Neural cell (in vitro differentiated cells): ENCODE results near the gene HIVEP3.

Experiments used
- CTCF ChIP-seq: fragments of 450-650 bp; IDR thresholded peaks from 2 replicates; pipeline ENCODE4 v1.5.1; 2014; ENCODE audit warnings: antibody characterized with exemption, mild to moderate bottlenecking, moderate library complexity; ENCODE audit not compliant: poor library complexity, severe bottlenecking
- EP300 ChIP-seq: fragments of 450-650 bp; conservative IDR thresholded peaks from 2 replicates; pipeline ENCODE4 v1.6.1; 2014; ENCODE audit warnings: antibody characterized with exemption, mild to moderate bottlenecking, moderate library complexity; ENCODE audit not compliant: poor library complexity, severe bottlenecking
- MXI1 ChIP-seq: fragments of 450-650 bp; conservative IDR thresholded peaks from 2 replicates; pipeline ENCODE4 v1.6.1; 2014; ENCODE audit warnings: antibody characterized with exemption, mild to moderate bottlenecking; ENCODE audit not compliant: poor library complexity, severe bottlenecking
- POLR2AphosphoS5 ChIP-seq: IDR thresholded peaks from 2 replicates; pipeline ENCODE4 v1.6.1; 2012
- RAD21 ChIP-seq: fragments of 450-650 bp; conservative IDR thresholded peaks from 2 replicates; pipeline ENCODE4 v1.6.1; 2014; ENCODE audit warnings: antibody characterized with exemption, mild to moderate bottlenecking, moderate library complexity
- SMC3 ChIP-seq: fragments of 450-650 bp; conservative IDR thresholded peaks from 2 replicates; pipeline ENCODE4 v1.6.1; 2014; ENCODE audit warnings: antibody characterized with exemption, mild to moderate bottlenecking, moderate library complexity; ENCODE audit not compliant: poor library complexity
- TAF1 ChIP-seq: IDR thresholded peaks from 2 replicates; pipeline ENCODE4 v1.6.1; 2012; ENCODE audit warnings: low read depth

DNA sequence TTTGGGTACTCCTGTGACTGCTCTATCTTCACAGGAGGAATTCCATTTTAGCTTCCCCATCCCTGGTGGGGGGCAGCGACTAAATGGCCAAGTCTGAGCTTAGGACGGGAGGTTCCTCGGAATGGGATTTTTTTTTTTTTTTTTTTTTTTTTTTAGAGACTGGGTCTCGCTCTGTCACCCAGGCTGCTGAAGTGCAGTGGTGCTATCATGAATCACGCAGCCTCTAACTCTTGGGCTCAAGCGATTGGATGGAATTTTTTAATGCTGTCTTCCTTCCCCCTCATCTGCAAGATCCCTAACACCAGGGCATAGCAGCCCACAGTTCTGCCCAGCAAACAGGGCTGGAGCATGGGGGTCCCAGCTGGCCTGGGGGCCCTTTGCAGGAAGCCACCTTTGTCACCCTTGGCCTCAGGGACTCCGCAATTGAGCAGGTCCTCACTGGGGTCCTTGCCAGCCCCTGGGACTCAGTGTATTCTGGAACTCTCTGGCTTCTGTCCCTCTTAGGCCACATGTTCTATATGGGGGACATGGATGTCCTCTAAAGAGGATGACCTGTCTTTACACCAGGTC, 421.2 kb downstream of the HIVEP3 start:
- TF ChIP-seq TAF1 (no peak), CTCF (no peak), POLR2AphosphoS5 (no peak), EP300 (no peak), MXI1 (no peak), SMC3 (no peak), RAD21 (no peak)
